K562 (cell line): Measurements from ENCODE around the gene YPEL1. TPM values are rescaled to one million over a fixed set of nuclear protein-coding genes. Genes with fewer than 3 reads are reported as not detected.

Source experiments
- ARHGAP35 ChIP-seq: fragments of 450-650 bp; IDR thresholded peaks from 2 replicates; pipeline ENCODE4 v1.6.1; 2018; ENCODE audit not compliant: partially characterized antibody
- ARID1B ChIP-seq: fragments of 450-650 bp; IDR thresholded peaks from 2 replicates; pipeline ENCODE4 v1.6.1; 2016; ENCODE audit warnings: antibody characterized with exemption, mild to moderate bottlenecking, inconsistent platforms
- CCAR2 ChIP-seq: fragments of 200-400 bp; formaldehyde crosslinking; IDR thresholded peaks from 2 replicates; pipeline ENCODE4 v1.6.1; 2017; ENCODE audit warnings: mild to moderate bottlenecking, low read depth, low read length
- EP300 ChIP-seq: IDR thresholded peaks from 2 replicates; pipeline ENCODE4 v1.6.1; 2012; ENCODE audit warnings: low read length, improper control_type of control experiment
- FOXA1 ChIP-seq: fragments of 450-650 bp; IDR thresholded peaks from 2 replicates; pipeline ENCODE4 v1.6.1; 2016; ENCODE audit warnings: mild to moderate bottlenecking, borderline replicate concordance
- FOXJ2 ChIP-seq: fragments of 200-800 bp; sonication (Bioruptor generic); IDR thresholded peaks from 2 replicates; pipeline ENCODE4 v1.6.1; 2016; ENCODE audit warnings: missing genetic modification characterization, missing compliant biosample characterization
- FOXK1 ChIP-seq: sonication (generic); formaldehyde crosslinking; IDR thresholded peaks from 2 replicates; pipeline ENCODE4 v1.8.0; 2022; ENCODE audit warnings: missing genetic modification reagents, mild to moderate bottlenecking, borderline replicate concordance
- HNRNPL ChIP-seq: fragments of 200-400 bp; formaldehyde crosslinking; IDR thresholded peaks from 2 replicates; pipeline ENCODE4 v1.6.1; 2017; ENCODE audit warnings: low read depth, mild to moderate bottlenecking, low read length
- L3MBTL2 ChIP-seq: fragments of 450-650 bp; IDR thresholded peaks from 2 replicates; pipeline ENCODE4 v1.6.1; 2016; ENCODE audit warnings: mild to moderate bottlenecking, moderate library complexity
- MAFF ChIP-seq: IDR thresholded peaks from 2 replicates; pipeline ENCODE4 v1.6.1; 2012; ENCODE audit warnings: low read length, improper control_type of control experiment
- MXD1 ChIP-seq: fragments of 250-450 bp; sonication (Bioruptor Pico); IDR thresholded peaks from 2 replicates; pipeline ENCODE4 v1.8.0; 2021; ENCODE audit warnings: borderline replicate concordance, mild to moderate bottlenecking, moderate library complexity; ENCODE audit not compliant: poor library complexity, severe bottlenecking
- POLR2AphosphoS2 ChIP-seq: IDR thresholded peaks from 2 replicates; pipeline ENCODE4 v1.6.1; 2012; ENCODE audit warnings: low read length, improper control_type of control experiment
- RAD21 ChIP-seq, 2 experiments: fragments of 250-450 bp in 1 of 2; fragments of 450-650 bp in 1 of 2; sonication (Bioruptor Pico) in 1 of 2; formaldehyde crosslinking in 1 of 2; IDR thresholded peaks in 1 of 2; conservative IDR thresholded peaks in 1 of 2; 2 replicates each; pipeline versions ENCODE4 v1.4.0 to v1.8.0; 2020 to 2022; ENCODE audit warnings: mild to moderate bottlenecking in 2 of 2, moderate library complexity in 1 of 2
- RBM15 ChIP-seq: fragments of 200-400 bp; formaldehyde crosslinking; IDR thresholded peaks from 2 replicates; pipeline ENCODE4 v1.6.1; 2018; ENCODE audit warnings: mild to moderate bottlenecking, low read length, moderate library complexity; ENCODE audit not compliant: insufficient read depth
- RCOR1 ChIP-seq, 2 experiments: IDR thresholded peaks; 2 replicates each; pipeline ENCODE4 v1.6.1; 2012; ENCODE audit warnings: low read depth in 2 of 2, low read length in 2 of 2, borderline replicate concordance in 1 of 2, improper control_type of control experiment in 1 of 2
- TGIF2 ChIP-seq: sonication (generic); formaldehyde crosslinking; IDR thresholded peaks from 2 replicates; pipeline ENCODE4 v1.8.1; 2022; ENCODE audit warnings: mild to moderate bottlenecking, missing genetic modification reagents, moderate library complexity
- ZFP36 ChIP-seq: fragments of 150-350 bp; IDR thresholded peaks from 2 replicates; pipeline ENCODE4 v1.6.1; 2018; ENCODE audit warnings: low read length, low read depth; ENCODE audit not compliant: partially characterized antibody
- polyA plus RNA-seq, 8 experiments: library from polyadenylated mRNA; depleted of rRNA in 4 of 8; stranded (reverse) in 5 of 8; unstranded in 3 of 8; fragments of >200 nt; fragmentation: Nextera tagmentation in 2 of 8; fragmentation: Illumina TruSeq in 1 of 8; extraction: Ambion mirVana in 2 of 8; extraction: Trizol in 1 of 8; gene quantifications; 2 replicates each; pipeline versions ENCODE4 v1.2.1 to v1.2.3, GENCODE V29; 2011 to 2014; ENCODE audit warnings: inconsistent platforms in 1 of 8, missing spikeins in 1 of 8
- total RNA-seq, 7 experiments: library from RNA; depleted of rRNA in 6 of 7; stranded (reverse); fragments of >200 nt in 6 of 7; fragmentation: Illumina TruSeq in 2 of 7; extraction: Trizol in 2 of 7; gene quantifications; 2 replicates each; pipeline versions ENCODE4 v1.2.1 to v1.2.3, GENCODE V29; 2011 to 2021; ENCODE audit warnings: low replicate concordance in 1 of 7
- TF ChIP-seq, protein P1 (sequence below): fragments of 450-650 bp; formaldehyde crosslinking; IDR thresholded peaks from 2 replicates; pipeline ENCODE4 v1.4.0; 2020; ENCODE audit warnings: mild to moderate bottlenecking, moderate library complexity
- TF ChIP-seq, protein P2 (sequence below): fragments of 450-650 bp; formaldehyde crosslinking; IDR thresholded peaks from 2 replicates; pipeline ENCODE4 v1.4.0; 2020; ENCODE audit warnings: mild to moderate bottlenecking, moderate library complexity
- TF ChIP-seq, protein P3 (sequence below), 2 experiments: IDR thresholded peaks in 1 of 2; conservative IDR thresholded peaks in 1 of 2; 2 replicates each; pipeline ENCODE4 v1.6.1; 2016; ENCODE audit warnings: low read depth in 2 of 2, mild to moderate bottlenecking in 1 of 2, missing compliant biosample characterization in 1 of 2, missing genetic modification characterization in 1 of 2, moderate library complexity in 1 of 2

The YPEL1 gene
- total and polyA plus RNA-seq, 9 of the 15 experiments (the other 6 are each of a cell fraction or from before 2014, with no cell fraction given), result 0.07 to 2.2 (median 0.46) TPM

DNA sequence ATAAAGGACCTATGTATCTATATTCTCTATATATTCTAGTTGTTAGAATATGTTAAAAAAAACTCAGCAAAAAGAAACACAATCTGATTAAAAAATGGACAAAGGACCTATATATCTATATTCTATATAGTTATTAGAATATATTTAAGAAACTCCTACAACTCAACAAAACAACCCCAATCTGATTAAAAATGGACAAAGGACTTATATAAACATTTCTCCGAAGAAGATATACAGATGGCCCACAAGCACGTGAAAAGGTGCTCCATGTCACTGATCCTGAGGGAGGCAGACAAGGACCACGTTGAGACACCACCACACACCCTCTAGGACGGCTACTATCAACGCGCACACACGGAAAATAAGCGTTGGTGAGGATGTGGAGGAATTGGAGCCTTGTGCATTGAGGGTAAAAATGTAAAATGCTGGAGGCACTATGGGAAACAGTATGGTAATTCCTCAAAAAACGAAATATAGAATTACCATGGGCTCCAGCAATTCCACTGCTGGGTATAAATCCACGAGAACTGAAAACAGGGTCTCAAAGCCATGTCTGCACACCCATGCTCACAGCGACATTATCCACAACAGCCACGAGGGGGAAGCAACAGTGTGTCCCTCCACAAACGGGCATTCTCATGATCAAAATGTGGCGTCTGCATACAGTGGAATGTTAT, 22.7 kb downstream of the YPEL1 start (continued):
- TF ChIP-seq FOXA1 (no peak), L3MBTL2 (no peak), HNRNPL (no peak), MXD1 (no peak), RAD21 (CRISPR knock-in tag; conservative IDR thresholded peaks at IDR 0.05 in 1 of 2, IDR thresholded peaks at IDR 0.05 in 1 of 2) (no peak), POLR2AphosphoS2 (0 out of 2 replicates have a peak, but pooled peaks have one; percentile 62), RCOR1 (IDR thresholded peaks at IDR 0.05; ENCODE audit: borderline replicate concordance in 1 of 2, low read depth in 2 of 2, low read length in 2 of 2) (peak in 1 of 2 experiments; percentile 80; a peak in 3 of 4 replicates), ARID1B (no peak), RBM15 (no peak), ARHGAP35 (no peak), MAFF (peak; percentile 67), FOXJ2 (tag) (no peak), TGIF2 (CRISPR knock-in tag) (no peak), EP300 (peak; percentile 64), ZFP36 (no peak), CCAR2 (peak; percentile 91; the same call in 1 of the 2 replicates), FOXK1 (CRISPR knock-in tag) (no peak)
- TF ChIP-seq, protein P1, sequence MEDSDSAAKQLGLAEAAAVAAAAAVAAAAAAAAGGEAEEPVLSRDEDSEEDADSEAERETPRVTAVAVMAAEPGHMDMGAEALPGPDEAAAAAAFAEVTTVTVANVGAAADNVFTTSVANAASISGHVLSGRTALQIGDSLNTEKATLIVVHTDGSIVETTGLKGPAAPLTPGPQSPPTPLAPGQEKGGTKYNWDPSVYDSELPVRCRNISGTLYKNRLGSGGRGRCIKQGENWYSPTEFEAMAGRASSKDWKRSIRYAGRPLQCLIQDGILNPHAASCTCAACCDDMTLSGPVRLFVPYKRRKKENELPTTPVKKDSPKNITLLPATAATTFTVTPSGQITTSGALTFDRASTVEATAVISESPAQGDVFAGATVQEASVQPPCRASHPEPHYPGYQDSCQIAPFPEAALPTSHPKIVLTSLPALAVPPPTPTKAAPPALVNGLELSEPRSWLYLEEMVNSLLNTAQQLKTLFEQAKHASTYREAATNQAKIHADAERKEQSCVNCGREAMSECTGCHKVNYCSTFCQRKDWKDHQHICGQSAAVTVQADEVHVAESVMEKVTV, result no peak
- TF ChIP-seq, protein P2, sequence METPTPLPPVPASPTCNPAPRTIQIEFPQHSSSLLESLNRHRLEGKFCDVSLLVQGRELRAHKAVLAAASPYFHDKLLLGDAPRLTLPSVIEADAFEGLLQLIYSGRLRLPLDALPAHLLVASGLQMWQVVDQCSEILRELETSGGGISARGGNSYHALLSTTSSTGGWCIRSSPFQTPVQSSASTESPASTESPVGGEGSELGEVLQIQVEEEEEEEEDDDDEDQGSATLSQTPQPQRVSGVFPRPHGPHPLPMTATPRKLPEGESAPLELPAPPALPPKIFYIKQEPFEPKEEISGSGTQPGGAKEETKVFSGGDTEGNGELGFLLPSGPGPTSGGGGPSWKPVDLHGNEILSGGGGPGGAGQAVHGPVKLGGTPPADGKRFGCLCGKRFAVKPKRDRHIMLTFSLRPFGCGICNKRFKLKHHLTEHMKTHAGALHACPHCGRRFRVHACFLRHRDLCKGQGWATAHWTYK, result no peak
- TF ChIP-seq, protein P3, sequence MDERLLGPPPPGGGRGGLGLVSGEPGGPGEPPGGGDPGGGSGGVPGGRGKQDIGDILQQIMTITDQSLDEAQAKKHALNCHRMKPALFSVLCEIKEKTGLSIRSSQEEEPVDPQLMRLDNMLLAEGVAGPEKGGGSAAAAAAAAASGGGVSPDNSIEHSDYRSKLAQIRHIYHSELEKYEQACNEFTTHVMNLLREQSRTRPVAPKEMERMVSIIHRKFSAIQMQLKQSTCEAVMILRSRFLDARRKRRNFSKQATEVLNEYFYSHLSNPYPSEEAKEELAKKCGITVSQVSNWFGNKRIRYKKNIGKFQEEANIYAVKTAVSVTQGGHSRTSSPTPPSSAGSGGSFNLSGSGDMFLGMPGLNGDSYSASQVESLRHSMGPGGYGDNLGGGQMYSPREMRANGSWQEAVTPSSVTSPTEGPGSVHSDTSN (CRISPR knock-in tag; IDR thresholded peaks at IDR 0.05; ENCODE audit: low read depth), result no peak
- TF ChIP-seq, protein P3 (tag; conservative IDR thresholded peaks at IDR 0.05; ENCODE audit: low read depth), result no peak
